Measurements from ENCODE around the gene XYLT1.
A peak's percentile ranks its signal among the peaks of the same experiment; 100 is the strongest.

The XYLT1 gene

GRCh38 chr16:17392857-17393692 is 77.7 kb downstream of the XYLT1 start:
- no peak for ATAC-seq

DNA sequence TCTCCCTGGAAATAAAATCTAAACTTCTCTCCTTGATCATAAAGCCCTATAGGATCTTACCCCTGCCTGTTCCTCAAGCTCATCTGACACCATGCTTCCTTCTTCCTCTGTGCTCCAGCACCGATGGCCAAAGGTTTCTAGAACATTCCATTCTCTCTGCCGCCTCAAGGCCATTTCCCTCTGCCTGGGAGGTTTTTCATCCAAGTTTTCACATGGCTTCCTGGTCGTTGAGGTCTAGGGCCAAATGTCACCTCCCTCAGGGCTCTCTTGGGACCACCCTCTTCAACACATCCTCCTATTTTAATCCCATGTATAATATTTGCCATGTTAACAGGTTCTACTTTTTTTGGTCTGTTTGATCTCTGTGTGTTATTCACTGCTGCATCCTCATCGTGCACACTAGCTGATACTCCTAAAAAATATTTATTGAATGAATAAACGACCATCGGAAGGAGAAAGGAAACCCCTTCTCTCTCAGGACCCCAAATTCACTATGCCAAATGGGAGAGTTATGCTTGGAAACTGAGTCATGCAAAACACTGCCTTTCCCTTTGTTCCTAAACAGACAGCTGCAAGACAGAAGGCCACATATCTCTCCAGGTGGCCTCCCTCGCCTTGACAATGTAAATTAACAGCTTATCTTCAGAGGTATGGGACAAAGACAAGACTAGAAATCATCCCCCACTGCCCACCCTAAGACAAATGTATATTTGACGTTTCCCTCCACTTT is 78.5 kb downstream of the XYLT1 start:
- no peak for ATAC-seq

DNA sequence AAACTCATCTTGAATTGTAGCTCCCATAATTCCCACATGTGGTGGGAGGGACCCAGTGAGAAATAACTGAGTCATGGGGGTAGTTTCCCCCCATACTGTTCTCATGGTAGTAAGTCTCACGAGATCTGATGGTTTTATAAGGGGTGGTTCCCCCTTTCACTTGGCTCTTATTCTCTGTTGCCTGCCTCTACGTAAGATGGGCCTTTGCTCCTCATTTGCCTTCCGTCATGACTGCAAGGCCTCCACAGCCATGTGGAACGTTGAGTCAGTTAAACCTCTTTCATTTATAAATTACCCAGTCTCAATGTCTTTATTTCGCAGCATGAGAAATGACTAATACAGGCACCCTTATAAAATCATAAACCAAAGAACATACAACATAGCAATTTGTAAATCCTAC is 79.0 kb downstream of the XYLT1 start:
- no peak for ATAC-seq

GRCh38 chr16:17389384-17389783 is 81.4 kb downstream of the XYLT1 start:
- no peak for ATAC-seq

GRCh38 chr16:17387256-17387655 is 83.5 kb downstream of the XYLT1 start:
- no peak for ATAC-seq

DNA sequence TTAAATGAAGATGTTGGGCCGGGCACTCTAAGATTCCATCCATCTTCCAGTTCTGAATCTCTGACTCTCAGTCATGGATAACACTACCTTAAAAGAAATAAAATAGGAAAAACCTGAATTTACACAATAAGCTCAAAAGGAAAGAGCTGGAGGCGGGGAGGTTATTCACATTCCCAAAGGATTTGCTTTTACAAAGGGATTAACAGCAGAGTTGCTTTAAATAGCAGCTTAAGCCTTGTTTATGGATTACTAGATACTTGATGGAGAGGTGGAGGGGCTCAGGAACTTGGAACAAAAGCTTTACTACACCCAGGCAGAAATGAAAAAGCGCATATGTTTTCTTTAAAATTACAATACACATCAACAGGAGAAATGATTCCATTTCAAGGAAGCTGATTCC is 84.5 kb downstream of the XYLT1 start:
- ATAC-seq: no peak

DNA sequence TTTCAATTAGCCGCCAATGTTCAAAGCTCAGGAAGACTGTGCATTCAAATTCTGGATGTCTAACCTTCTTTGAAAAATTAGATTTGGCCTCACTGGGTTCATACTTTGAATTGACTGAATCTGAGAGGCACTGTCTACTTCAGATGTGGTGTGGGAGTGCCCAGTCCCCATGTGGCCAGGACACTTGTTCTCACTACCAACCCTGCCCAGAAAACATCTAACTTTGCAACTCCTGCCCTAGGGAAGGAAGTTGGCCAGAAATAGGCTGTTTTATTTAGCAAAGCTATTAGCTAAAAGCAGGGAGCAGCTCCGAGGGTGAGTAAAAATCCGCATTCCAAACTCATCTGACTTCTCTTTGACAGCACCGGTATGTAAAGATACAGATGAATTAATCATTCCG is 86.3 kb downstream of the XYLT1 start:
- ATAC-seq: no peak

GRCh38 chr16:17382949-17383863 is 87.6 kb downstream of the XYLT1 start:
- no peak for ATAC-seq

- no peak for ATAC-seq
These were observed 88.2 kb downstream of the XYLT1 start for GRCh38 chr16:17382514-17382913.

GRCh38 chr16:17381784-17382183 is 89.0 kb downstream of the XYLT1 start:
- no peak for ATAC-seq

- peak in 1 of 2 donors; percentile 24 for ATAC-seq
These were observed 90.1 kb downstream of the XYLT1 start for GRCh38 chr16:17380613-17381012.

- no peak for ATAC-seq
These were observed 91.6 kb downstream of the XYLT1 start for GRCh38 chr16:17379121-17379571.

DNA sequence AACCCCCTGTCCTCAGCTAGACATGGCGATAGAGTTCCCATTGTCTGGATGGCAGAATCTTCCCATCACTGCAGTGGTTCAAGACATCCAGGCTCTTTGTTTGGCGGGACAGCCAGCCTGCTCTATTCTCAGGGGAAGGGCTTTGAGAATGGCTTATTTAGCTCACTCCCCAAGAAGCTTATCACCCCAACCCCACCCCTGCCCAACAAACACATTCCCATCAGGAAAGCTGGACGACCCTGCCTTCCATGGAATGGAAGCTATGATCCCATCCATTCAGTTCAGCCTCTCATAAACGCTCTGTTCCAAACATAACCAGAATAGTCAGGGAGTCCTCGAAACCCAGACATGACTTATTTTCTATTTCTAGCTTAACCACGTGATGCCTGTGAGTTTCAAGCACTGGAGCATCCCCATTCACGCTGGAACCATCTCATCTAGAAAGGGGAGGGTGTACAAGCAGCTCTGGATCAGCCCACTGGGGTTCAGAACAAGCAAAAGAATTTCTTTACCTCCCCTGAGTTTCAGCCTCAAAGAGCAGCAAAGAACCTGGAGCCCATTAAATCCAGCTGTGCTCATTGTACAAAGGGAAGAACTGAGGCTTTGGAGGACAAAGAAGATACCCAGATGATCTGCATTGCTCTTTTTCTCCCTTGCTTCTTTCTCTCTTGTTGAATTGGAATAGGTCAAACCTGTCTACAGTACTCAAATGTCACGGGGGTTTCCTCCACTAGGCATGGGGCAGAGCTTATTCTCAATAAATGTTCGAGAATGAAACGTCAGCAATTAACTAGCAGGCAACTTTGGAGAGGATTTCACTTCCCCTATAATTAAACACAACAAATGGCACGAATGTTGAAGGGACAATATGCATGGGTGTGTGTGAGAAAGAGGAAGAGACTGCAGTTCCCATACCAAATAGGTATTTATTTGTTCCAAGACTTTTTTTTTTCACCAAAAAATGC is 93.1 kb downstream of the XYLT1 start:
- peak in 1 of 2 donors; percentile 40 for ATAC-seq

DNA sequence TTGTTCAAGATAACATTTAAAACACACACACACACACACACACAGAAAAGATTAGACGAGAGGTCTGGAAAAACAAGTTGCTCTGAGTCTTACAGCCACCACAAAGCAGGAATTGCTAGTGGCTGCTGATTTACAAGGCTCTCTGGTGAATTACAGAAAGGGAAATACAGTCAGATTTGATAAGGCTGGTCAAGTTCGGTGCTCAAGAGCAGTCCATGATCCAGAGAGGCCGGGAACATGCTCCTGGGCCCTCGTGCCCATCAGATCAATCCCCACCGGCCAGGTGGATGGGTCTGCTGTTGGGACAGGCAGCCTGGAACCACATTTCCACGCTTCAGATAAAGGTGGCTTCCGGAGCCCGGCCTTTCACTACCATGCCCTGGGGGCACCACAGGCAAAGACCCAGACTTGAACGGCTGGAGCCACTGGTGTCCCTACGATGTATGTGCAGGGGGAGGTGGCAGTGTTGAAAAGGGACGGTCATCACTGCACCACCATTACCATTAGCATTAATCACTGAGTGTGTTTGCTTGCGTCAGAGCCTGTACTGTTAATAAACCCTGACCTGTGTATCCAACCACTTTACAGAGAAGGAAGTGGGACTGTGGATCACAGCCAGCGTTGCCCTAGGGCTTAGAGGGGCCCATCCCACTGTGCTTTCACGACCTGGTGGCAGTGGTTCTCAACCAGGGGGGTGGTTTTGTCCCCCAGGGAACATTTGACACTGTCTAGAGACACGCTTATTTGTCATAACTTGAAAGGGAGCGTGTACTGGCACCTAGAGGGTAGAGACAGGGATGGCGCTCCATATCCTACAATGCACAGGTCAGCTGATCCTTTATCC is 95.1 kb downstream of the XYLT1 start:
- ATAC-seq: peak in 1 of 2 donors; percentile 28

- ATAC-seq: peak; percentile 31 to 44
These were observed 96.0 kb downstream of the XYLT1 start for GRCh38 chr16:17374668-17375255.

GRCh38 chr16:17373533-17373932 is 97.2 kb downstream of the XYLT1 start:
- ATAC-seq: no peak

- no peak for ATAC-seq
These were observed 98.4 kb downstream of the XYLT1 start for GRCh38 chr16:17372386-17372785.

- ATAC-seq: no peak
These were observed 99.5 kb downstream of the XYLT1 start for GRCh38 chr16:17371299-17371698.

DNA sequence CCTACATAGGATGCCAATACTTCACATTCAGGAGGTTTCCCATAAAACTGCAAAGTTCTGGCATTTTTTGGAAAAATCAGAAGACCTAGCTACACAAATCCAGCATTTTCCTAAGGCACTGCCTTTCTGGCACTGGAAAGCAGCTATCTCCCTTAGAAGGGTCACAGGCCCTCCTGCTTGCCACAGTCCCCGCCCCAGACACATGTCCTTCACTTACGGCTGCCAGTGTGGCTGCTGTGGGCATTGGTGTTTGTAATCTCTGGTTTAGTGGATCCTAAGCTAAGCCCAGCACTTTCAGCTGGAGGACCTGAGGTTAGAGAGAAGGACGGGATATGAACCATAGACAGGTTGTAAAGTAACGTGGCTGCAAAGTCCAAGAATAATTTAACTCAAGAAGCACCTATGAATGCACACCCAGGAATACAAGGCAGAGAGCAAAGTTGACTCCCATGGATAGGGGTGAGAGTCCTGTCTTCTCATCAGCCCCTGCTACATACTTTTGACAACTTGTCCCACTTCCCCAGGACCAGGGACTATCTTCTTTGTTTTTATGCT is 100.0 kb downstream of the XYLT1 start:
- ATAC-seq: no peak

DNA sequence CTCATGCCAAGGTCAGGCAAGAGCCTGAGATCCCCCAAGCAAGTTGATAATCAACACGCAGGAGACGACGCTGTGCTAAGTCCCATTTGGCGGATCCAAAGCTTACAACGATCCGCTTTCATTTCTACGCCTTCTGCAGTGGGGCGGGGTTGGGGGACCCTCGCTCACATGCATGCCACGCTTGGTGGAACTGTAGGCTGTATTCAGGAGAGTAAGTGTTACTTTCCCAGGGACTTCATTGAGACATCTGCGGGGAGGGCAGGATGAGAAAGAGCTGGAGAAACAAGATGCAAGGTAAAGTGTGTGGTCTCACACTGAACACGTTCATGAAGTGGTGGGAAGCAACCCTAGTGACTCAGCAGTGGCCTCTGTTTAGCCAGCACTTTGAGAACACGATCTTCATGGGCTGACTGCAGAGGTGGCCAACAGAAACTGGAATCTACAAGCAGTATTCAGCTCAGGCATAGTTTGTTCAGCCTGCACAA is 100.5 kb downstream of the XYLT1 start:
- peak; percentile 36 to 39 for ATAC-seq

All from activated CD4-positive, CD25-positive, alpha-beta regulatory T cell treated with anti-CD3 and anti-CD28 coated beads, Interleukin-2, amount 50 U/mL, for 24 hours (primary cell).